ENCODE measurements around the gene ZNF853.

DNA sequence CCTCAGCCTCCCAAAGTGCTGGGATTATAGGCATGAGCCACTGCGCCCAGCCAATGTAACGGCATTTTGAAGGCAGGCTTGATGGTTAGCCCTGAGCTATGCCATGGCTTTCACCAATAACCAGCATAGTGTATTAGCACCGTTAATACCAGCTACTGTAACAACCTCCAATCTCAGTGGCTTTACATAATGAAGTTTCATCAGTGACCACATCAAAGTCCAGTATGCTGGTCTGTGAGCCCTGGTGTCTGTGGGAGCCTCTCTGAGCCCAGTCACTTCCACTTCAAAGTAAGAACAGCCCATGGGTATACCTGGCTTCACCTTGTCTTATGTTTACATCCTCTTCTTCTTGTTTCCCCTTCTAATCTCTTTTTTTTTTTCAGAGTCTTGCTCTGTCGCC lies 49.8 kb upstream of the ZNF853 start:
- no peak for TF ChIP-seq CTCF (IDR thresholded peaks at IDR 0.05; ENCODE audit: poor library complexity)
- TF ChIP-seq EZH2 (IDR thresholded peaks at IDR 0.05; ENCODE audit: borderline replicate concordance), result no peak

Data from hepatocyte (in vitro differentiated cells).